ENCODE results near the gene RNF41.
A peak's percentile ranks its signal among the peaks of the same experiment; 100 is the strongest.
"Not testable (repeated sequence)": the region's sequence is repeated elsewhere in the genome, so short reads cannot be mapped to it uniquely, and the experiment has no call there.

RNF41 gene

DNA sequence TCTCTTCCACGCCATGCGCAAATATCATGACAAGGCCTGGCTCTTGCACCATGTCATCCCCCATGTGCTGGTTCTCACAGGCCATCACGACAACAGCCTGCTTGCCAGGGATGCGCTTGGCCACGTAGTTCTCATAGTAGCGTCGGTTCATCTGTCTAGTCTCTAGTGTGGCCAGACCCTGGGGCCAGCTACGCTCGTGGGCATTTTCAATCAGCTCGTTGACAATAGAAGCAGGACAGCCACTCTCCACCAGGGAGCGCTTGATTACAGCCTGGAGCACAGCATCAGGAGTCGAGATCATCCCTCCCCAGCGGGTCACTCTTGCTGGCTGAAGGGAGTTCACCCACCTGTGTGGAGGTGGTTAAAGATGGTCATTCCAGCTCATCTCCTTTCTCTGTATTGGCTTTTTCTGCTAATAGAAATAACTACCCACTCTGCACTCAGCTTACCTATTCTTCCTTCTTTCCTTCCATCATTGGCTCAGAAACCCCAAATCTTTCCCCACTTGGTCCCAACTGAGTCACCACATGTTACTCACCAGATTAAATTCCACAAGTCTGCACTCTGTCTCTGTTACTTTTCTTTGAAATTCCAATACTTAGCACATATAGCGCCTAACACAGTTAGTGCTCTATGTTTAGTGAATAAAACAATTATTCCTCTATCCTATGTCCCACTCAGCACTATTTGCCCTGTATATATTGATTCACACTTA is 15.1 kb downstream of the RNF41 start:
- DNase-seq, result peak in 1 of 2 experiments; percentile 53

GRCh38 chr12:56205445-56205844 is 16.3 kb downstream of the RNF41 start:
- DNase-seq, result no peak

GRCh38 chr12:56204275-56204674 is 17.4 kb downstream of the RNF41 start:
- DNase-seq, result no peak

GRCh38 chr12:56202838-56203237 is 18.9 kb downstream of the RNF41 start:
- DNase-seq, result no peak

GRCh38 chr12:56202366-56202765 is 19.4 kb downstream of the RNF41 start:
- DNase-seq, result no peak

GRCh38 chr12:56198836-56199235 is 22.9 kb downstream of the RNF41 start:
- no peak for DNase-seq

DNA sequence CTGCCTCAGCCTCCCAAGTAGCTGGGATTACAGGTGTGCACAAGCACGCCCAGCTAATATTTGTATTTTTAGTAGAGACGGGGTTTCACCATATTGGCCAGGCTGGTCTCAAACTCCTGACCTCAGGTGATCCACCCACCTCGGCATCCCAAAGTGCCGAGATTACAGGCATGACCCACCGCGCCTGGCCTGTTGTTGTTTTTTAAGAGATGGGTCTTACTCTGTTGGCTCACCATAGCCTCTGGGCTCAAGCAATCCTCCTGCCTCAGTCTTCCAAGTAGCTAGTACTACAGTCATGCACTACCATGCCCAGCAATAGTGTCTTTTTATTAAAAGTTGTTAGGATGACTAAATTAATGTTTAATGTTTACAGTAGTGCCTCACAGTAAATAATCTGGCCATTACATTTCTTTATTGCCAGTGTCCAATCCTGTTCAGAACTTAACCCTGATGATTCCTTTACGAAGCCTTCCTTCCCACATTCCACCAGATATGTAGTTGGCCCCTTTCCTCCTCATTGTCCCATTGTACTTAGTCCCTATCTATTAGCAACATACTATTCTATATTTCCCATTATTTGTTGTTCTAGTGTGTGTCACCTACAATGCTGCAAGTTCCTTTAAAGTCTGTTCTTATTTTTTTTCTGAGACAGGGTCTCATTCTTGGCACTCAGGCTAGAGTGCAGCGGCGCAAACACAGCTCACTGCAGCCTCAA is 23.6 kb downstream of the RNF41 start:
- DNase-seq, result no peak

DNA sequence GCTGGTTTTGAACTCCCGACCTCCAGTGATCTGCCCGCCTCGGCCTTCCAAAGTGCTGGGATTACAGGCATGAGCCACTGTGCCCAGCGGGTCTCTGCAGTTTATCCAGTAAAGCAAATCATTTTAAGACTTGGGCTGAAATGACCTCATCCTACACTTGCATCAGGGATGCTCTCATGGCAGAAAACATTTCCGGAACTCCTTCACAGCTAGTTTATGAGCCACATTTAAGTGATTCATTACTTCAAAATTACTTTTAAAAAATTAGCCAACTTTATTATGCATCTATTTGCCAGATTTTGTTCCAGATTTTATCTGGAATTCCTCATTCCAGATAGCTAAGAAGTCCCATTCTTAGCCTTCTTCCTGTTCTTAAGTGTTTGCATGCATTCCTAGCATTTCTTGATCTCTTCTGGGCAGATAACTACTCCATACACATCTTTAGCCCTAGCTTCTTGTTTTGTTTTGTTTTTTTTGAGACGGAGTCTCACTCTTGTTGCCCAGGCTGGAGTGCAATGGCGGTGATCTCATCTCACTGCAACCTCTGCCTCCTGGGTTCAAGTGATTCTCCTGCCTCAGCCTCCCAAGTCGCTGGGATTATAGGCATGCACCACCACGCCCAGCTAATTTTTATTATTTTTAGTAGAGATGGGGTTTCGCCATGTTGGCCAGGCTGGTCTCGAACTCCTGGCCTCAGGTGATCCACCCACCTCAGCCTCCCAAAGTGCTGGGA is 24.7 kb downstream of the RNF41 start:
- not testable (repeated sequence) for DNase-seq

- DNase-seq, result peak; percentile 72 to 86
These were observed 28.6 kb downstream of the RNF41 start for GRCh38 chr12:56193025-56193578.

DNA sequence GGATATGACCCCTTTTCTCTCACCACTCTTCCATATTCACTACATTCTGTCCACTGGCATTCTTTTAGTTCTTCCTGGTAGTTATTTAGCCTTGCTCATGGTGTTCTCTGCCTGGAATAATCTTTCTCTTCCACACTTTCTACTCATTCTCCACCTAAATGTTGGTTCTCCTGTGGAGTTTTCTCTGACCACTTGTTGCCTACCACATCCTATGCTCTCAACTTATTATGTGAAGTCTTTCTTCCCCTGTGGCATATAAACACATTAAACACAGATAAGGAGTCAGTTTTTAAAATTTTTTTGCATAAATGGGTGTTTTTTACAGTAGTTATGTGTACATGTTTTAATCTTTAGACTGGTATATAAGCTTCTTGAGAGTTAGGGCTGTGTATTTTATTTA is 29.1 kb downstream of the RNF41 start:
- DNase-seq, result no peak

- no peak for DNase-seq
These were observed 31.0 kb downstream of the RNF41 start for GRCh38 chr12:56190695-56191155.

DNA sequence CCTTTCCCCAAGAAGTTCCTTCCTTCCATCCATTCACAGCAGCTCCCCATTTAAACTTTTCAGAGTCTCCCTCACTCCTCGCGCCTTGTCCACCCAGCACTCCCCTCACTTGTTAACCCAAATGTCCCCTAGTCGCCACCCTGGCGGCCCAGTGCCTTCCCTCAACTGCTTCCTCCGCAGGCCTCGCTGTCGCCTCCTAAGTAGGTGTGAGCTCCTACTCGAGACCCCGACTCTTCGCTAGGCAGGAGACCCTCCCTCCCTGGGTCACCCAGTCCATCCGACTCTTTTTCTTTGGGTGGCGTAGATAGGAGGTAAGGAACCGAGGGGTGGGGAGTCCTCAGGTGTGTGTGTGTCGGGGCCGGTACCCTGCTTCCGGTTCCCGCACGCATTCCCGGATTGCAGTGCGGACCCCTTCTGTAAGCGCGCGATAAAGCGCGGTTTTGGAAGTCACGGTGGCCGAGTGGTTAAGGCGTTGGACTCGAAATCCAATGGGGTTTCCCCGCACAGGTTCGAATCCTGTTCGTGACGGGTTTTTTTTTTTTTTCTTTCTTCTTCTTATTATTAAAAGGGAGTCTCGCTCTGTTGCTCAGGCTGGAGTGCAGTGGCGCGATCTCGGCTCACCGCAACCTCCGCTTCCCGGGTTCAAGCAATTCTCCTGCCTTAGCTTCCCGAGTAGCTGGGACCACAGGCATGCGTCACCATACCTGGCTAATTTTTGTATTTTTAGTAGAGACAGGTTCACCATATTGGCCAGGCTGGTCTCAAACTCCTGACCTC is 31.6 kb downstream of the RNF41 start:
- peak; percentile 77 to 90 for DNase-seq

DNA sequence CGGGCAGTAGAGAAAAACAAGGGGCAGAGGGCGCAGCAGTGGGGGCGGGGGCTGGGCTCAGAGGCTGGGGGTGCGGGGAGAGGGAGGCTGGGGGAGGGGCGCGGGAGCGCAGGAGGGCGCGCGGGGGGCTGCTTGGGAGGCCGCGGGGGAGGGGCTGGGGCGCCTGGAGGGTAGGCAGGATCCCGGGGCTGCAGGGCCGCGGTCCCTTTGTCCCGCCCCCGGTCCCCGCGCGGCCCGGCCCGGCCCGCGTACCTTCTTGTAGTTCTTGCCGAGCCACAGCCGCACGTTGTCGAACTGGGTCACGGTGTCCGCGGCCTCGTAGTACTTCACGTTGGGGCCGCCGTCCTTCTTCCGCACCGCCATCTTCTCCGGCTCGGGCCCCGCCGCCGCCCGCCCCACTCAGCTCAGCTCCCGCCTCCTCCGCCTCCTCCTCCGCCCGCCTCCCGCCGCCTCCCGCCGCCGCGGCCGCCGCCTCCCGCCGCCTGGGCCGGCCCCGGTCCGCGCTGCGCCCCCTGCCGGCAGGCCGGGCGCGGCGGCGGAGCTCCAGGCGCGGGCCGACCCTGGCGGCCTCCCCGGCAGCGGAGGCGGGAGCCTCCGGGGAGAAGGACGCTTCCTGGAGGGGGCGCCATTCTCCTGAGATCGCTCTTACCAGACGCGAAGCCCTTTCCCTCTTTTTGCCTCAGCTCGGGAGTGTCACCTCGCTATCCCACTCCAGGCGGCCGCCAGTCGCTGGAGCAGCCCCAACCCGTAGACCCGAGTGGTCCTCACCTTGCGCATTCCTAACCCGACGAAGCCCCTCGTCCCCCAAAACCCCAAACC is 32.4 kb downstream of the RNF41 start, which contains the start of gene SMARCC2:
Gene SMARCC2, minus strand, starts transcription at position 385 of the 819 bp plus-strand sequence. Its CDS starts 22 bp downstream, at position 363.
- DNase-seq, result peak; percentile 60 to 85

GRCh38 chr12:56188778-56189098 is 33.0 kb downstream of the RNF41 start:
- DNase-seq, result peak in 1 of 2 experiments; percentile 35

- no peak for DNase-seq
These were observed 33.5 kb downstream of the RNF41 start for GRCh38 chr12:56188131-56188777.

- no peak for DNase-seq
These were observed 34.8 kb downstream of the RNF41 start for GRCh38 chr12:56186957-56187356.

- no peak for DNase-seq
These were observed 43.4 kb downstream of the RNF41 start for GRCh38 chr12:56178347-56178746.

GRCh38 chr12:56172839-56173238 is 48.9 kb downstream of the RNF41 start:
- DNase-seq, result no peak

DNA sequence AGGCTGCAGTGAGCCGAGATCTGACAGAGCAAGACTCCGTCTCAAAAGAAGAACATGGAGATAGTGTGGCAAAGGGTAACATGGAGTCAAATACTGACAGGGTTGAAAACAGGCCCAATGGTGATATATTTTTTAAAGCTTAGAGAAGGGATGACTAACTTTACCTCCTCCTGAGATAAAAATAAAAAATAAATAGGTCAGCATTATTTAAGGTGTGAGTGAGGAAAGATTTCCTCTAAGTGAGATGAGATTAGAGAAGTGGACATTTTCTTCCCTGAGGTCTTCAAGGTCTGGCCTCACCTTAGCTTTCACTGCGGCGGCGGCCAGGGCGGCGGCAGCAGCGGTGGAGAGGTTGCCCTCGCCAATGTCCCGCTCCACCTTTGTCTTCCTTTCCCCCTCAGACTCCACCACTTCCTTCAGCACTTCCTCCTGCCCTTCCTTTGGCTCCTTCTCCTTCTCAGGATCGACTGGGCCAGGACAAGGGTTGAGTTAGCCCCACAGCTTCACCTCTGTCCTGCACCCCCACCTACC is 52.4 kb downstream of the RNF41 start:
- DNase-seq, result no peak

GRCh38 chr12:56165369-56165768 is 56.4 kb downstream of the RNF41 start:
- DNase-seq, result no peak

DNA sequence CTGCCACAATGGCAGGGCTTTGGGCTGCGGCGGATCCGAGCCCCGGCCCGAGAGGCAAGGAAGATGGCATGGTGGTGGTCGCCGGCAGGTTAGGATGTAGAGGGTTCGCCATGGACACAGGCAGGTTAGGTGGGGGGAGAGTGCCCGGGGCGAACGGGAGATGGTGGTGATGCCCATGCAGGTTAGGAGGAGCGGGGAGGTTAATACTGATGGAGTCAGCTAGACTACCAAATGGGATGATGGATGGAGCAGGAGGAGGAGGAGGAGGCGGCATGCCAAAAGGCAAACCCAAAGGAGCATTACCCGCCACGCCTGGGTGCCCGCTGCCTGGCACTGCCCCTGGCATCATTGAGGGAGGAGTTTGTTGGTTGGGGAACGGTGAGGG is 57.4 kb downstream of the RNF41 start:
- no peak for DNase-seq

Measured in NCI-H524 (cell line).